22Rv1 (cell line): ENCODE measurements around the gene NRF1.

Experiments used
- CTCF ChIP-seq: fragments of 450-650 bp; IDR thresholded peaks from 2 replicates; pipeline ENCODE4 v1.5.1; 2017; ENCODE audit warnings: mild to moderate bottlenecking
- ZFX ChIP-seq: fragments of 450-650 bp; IDR thresholded peaks from 2 replicates; pipeline ENCODE4 v1.6.1; 2017; ENCODE audit warnings: antibody characterized with exemption, borderline replicate concordance

- no peak for TF ChIP-seq CTCF
- no peak for TF ChIP-seq ZFX
Observed at GRCh38 chr7:129667551-129667950, 56.0 kb downstream of the NRF1 start.
